ENCODE measurements around the gene CACNG7.
A peak's percentile ranks its signal among the peaks of the same experiment; 100 is the strongest.

The CACNG7 gene

DNA sequence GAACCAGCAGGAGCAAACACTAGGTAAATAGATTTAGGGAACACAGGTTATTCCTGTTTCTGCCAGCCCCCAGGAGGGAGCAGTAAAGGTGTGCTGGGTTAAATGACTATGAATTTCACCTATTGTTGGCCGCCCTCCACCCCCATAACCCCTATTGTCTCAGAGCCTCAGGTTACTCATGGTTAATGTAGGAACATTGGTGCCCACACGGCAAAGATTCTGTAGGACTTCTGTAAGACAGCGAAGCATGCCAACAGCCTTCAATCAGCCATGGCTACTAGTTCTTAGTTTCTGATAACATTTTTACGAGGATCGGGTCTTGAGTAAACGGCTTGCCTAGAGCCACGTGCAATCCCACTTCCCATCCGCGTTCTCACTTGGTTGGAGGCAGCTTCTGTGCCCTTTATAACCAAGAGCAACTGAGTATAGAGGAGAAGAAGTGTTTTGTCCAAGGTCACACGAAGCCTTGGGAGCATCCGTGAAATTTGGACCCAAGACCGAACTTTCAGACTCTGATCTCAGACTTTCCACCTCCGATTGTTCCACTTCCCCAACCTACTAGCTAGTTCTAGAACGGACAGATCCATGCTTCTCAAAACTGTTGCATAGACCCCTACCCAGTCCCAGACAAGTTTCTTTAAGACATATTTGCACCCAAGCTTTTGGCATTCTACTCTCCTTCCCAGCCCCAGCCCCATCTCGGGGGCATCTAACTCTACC, 48.5 kb downstream of the CACNG7 start:
- no peaks in the 10 kb centered on the region for H3K36me3 Mint-ChIP-seq (ENCODE audit: low read depth)
- peaks cover 37% of the 10 kb centered on the region for H3K4me1 Mint-ChIP-seq
- H3K4me3 Mint-ChIP-seq = no peak overlapping the region
- DNase-seq = no peak
- no peaks in the 10 kb centered on the region for H3K9me3 Mint-ChIP-seq
- TF ChIP-seq, protein P1, sequence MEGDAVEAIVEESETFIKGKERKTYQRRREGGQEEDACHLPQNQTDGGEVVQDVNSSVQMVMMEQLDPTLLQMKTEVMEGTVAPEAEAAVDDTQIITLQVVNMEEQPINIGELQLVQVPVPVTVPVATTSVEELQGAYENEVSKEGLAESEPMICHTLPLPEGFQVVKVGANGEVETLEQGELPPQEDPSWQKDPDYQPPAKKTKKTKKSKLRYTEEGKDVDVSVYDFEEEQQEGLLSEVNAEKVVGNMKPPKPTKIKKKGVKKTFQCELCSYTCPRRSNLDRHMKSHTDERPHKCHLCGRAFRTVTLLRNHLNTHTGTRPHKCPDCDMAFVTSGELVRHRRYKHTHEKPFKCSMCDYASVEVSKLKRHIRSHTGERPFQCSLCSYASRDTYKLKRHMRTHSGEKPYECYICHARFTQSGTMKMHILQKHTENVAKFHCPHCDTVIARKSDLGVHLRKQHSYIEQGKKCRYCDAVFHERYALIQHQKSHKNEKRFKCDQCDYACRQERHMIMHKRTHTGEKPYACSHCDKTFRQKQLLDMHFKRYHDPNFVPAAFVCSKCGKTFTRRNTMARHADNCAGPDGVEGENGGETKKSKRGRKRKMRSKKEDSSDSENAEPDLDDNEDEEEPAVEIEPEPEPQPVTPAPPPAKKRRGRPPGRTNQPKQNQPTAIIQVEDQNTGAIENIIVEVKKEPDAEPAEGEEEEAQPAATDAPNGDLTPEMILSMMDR (IDR thresholded peaks at IDR 0.05) = no peak
- peaks cover 83% of the 10 kb centered on the region for H3K27me3 Mint-ChIP-seq (ENCODE audit: low read depth, poor library complexity)
- no peak overlapping the region for H3K27ac Mint-ChIP-seq

DNA sequence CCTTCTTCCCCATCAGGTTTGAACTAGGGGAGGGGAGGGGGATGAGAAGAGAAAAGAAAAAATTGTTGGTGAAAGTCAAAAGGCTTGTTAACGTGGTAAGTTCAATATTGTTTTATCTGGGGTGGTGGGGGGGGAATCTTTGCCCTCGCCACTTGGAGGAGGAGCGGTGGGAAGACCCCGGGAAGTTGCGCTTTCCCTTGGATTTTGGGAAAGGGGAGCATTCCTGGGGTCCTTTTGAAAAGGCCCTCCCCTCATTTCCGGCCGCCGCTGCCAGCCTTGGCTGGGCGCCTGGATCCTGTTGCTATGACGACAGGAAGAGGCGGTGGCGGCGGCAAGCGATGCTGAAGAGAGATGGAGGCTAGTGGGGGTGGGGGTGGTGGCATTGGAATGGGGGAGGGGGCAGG, 49.1 kb downstream of the CACNG7 start:
- H3K27me3 Mint-ChIP-seq (ENCODE audit: low read depth, poor library complexity) = peaks cover 89% of the 10 kb centered on the region
- H3K4me1 Mint-ChIP-seq = peaks cover 37% of the 10 kb centered on the region
- TF ChIP-seq, protein P1 (IDR thresholded peaks at IDR 0.05) = no peak
- peak; percentile 50 for DNase-seq
- H3K36me3 Mint-ChIP-seq (ENCODE audit: low read depth) = no peaks in the 10 kb centered on the region
- no peaks in the 10 kb centered on the region for H3K9me3 Mint-ChIP-seq
- no peak overlapping the region for H3K27ac Mint-ChIP-seq
- no peak overlapping the region for H3K4me3 Mint-ChIP-seq

DNA sequence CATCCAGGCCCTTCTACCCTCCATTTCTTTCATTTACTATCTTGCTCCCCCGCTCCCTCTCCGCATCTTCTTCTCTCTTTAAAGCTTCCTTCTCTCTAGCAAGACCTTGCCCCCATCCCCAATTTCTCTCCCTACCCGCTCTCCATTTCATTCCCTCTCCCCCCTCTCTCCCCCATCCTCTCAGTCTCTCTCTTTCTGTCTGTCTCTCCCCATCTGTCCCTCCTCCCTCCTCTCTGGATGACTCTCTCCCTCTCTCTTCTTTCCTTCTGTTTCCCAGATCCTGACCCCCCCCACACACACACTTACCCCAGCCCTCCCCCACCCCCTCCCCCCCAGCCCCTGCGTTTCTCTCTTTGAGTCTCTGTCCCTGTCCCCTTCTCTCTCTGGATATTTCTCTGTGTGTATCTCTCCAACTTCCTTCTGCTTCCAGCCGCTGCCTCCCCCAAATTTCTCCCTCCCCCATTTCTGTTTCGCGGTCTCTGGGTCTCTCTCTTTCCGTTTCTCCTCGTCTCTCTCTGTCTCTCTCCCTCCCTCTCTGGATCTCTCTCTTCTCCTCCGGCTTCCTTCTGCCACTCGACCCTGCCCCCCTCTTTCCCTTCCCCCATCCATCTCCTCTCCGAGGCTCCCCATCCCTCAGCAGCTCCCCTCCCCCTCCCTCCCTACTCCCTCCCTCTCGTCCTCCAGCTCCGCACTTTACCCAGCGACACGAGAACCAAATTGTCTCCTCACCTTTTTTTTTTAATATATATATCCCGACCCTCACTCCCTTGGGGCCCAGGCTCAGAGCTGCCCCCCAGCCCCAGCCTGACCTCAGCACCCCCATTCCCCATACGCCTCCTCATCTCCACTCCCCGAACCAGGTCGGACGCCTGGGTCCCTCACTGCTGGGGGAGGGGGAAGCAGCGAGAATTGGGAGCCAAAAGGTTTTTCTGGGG, 50.0 kb downstream of the CACNG7 start:
- Mint-ChIP-seq H3K4me3 (peak overlapping the region; percentile 25), H3K27ac (no peak overlapping the region), H3K27me3 (ENCODE audit: low read depth, poor library complexity) (peaks cover 91% of the 10 kb centered on the region), H3K36me3 (ENCODE audit: low read depth) (no peaks in the 10 kb centered on the region), H3K9me3 (no peaks in the 10 kb centered on the region), H3K4me1 (peaks cover 43% of the 10 kb centered on the region)
- no peak for DNase-seq
- TF ChIP-seq, protein P1 (IDR thresholded peaks at IDR 0.05) = no peak

DNA sequence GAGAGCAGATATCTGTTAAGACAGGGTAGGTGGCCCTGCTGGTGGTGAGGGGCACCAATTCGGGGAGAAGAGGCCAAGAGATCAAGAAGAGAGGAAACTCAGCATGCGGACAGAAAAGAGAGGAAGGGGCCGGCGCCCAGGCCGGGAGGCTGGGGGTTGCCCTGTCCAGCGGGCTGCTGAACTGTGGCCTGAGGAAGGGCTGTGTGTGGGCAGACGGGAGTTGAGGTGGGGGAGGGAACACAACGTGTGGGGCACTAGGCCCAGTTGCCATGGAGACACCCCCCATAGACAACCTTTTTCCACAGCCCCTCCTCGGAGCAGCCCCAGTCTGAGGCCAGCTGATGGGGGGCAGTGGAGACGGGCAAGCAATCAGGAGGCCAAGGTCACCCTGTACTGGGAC, 51.1 kb downstream of the CACNG7 start:
- Mint-ChIP-seq H3K9me3 (no peaks in the 10 kb centered on the region), H3K4me1 (peaks cover 43% of the 10 kb centered on the region), H3K36me3 (ENCODE audit: low read depth) (no peaks in the 10 kb centered on the region), H3K4me3 (peak overlapping the region; percentile 52), H3K27ac (no peak overlapping the region), H3K27me3 (ENCODE audit: low read depth, poor library complexity) (peaks cover 98% of the 10 kb centered on the region)
- DNase-seq = peak; percentile 28
- TF ChIP-seq, protein P1 (IDR thresholded peaks at IDR 0.05) = no peak

DNA sequence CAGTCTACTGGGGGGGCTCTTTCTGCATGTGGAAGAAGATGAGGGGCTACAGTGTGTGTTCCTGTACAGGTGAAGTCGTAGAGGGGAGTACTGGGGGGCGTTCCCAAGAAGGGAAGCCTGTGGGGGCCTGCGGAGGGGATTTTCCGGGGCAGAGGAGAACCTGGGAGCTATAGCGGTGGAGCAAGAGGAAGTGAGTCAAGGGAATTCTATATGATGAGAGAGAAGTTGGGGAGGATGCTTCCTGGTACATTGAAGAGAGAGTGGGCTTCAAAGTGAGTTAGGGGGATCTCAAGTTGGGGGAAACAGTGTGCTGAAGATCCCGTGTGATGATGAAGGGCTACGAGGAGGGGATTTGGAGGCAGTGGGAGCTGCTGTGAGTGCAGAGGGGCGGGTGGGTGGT, 51.8 kb downstream of the CACNG7 start:
- no peak for DNase-seq
- Mint-ChIP-seq H3K4me1 (peaks cover 43% of the 10 kb centered on the region), H3K27me3 (ENCODE audit: low read depth, poor library complexity) (peaks cover 98% of the 10 kb centered on the region), H3K36me3 (ENCODE audit: low read depth) (no peaks in the 10 kb centered on the region), H3K4me3 (peak overlapping the region; percentile 52), H3K27ac (no peak overlapping the region), H3K9me3 (no peaks in the 10 kb centered on the region)
- TF ChIP-seq, protein P1 (IDR thresholded peaks at IDR 0.05) = no peak
